Heart right ventricle (tissue), 16 donors: Measurements from ENCODE around the gene DPEP1. TPM values are rescaled to one million over a fixed set of nuclear protein-coding genes. Genes with fewer than 3 reads are reported as not detected.

Source experiments
- ATAC-seq, 8 donors: fragments of 200-7000 bp; cut with Tn5 transposase; one replicate each; pipeline ENCODE4 v1.9.1; 2020; ENCODE audit warnings: mild to moderate bottlenecking in 8 of 8, moderate library complexity in 8 of 8, moderate number of reproducible peaks in 1 of 8
- DNase-seq, 2 donors: peaks; one replicate each; pipeline ENCODE4 v3.0.0-alpha.2; 2020
- H3K27ac ChIP-seq, 10 donors: fragments of 200-600 bp; sonication (generic) in 2 of 10; one replicate each; pipeline versions ENCODE4 v1.5.0 to v1.8.0; 2020 to 2022; ENCODE audit warnings: mild to moderate bottlenecking in 3 of 10
- H3K27me3 ChIP-seq, 7 donors: fragments of 200-600 bp; one replicate each; pipeline ENCODE4 v1.8.0; 2021 to 2022; ENCODE audit warnings: mild to moderate bottlenecking in 2 of 7
- H3K36me3 ChIP-seq, 9 donors: fragments of 200-600 bp; sonication (generic) in 1 of 9; one replicate each; pipeline versions ENCODE4 v1.5.0 to v1.8.0; 2020 to 2022; ENCODE audit warnings: mild to moderate bottlenecking in 2 of 9
- H3K4me1 ChIP-seq, 9 donors: fragments of 200-600 bp; sonication (generic) in 1 of 9; one replicate each; pipeline versions ENCODE4 v1.5.0 to v1.8.0; 2020 to 2022; ENCODE audit warnings: mild to moderate bottlenecking in 4 of 9
- H3K4me3 ChIP-seq, 10 donors: fragments of 200-600 bp; sonication (generic) in 2 of 10; one replicate each; pipeline versions ENCODE4 v1.5.0 to v1.8.0; 2020 to 2022; ENCODE audit warnings: mild to moderate bottlenecking in 7 of 10, moderate library complexity in 2 of 10
- H3K9me3 ChIP-seq, 11 donors: fragments of 200-600 bp in 10 of 11; sonication (generic) in 2 of 11; one replicate each; pipeline versions ENCODE4 v1.5.0 to v1.8.0; 2013 to 2022; ENCODE audit warnings: mild to moderate bottlenecking in 2 of 11, control low read depth in 1 of 11, moderate library complexity in 1 of 11
- WGBS, 2 donors: extraction: QIAGEN DNeasy Blood & Tissue Kit; methylation state at CpG; one replicate each; pipeline ENCODE4 v1.1.7; 2013; ENCODE audit warnings: inconsistent platforms in 1 of 2; 5-methylcytosine and 5-hydroxymethylcytosine counted together
- intact Hi-C, 10 donors: fragments of 100-400 bp; cut with DNase I; formaldehyde crosslinking; loops; one replicate each; pipeline versions ENCODE4 v1.11.1 to v1.14.2; 2022
- polyA plus RNA-seq, 2 donors: library from polyadenylated mRNA; stranded (reverse); fragments of 200-250 nt; gene quantifications; one replicate each; pipeline ENCODE4 v1.2.3, GENCODE V29; 2013
- total RNA-seq, 10 donors: library from RNA; stranded (reverse); fragmentation: NEBNext Ultra II Directional in 3 of 10; extraction: Animal tissue kit (Norgen Biotek cat#: 25700) in 3 of 10; gene quantifications; one replicate each; pipeline versions ENCODE4 v1.2.1 to v1.2.4, GENCODE V29; 2021 to 2023
- TF ChIP-seq, protein P1 (sequence below), 9 donors: fragments of 200-600 bp; sonication (generic) in 2 of 9; IDR thresholded peaks; one replicate each; pipeline versions ENCODE4 v1.5.0 to v1.8.0; 2021 to 2022; ENCODE audit warnings: antibody characterized with exemption in 9 of 9, mild to moderate bottlenecking in 5 of 9, moderate library complexity in 1 of 9
- donor health status: Arrhythmogenic right ventricular cardiomyopathy.
- donor health status: ischemic (EF 13 %, LVEDD 7.1; RV severe dilation, severe dysfunction).
- donor health status: healthy with polysubstance abuse.
- donor health status: DM: no; HTN: yes; CAD: no.
- donor health status: DM: no; HTN: no; CAD: no.
- donor health status: ischemic (EF 25% LVEDD 6.9; RV normal size, moderate dysfunction).
- donor health status: ischemic (EF 25% LVEDD 5.7; RV mildly dilated, moderate dysfunction).
- donor health status: healthy.
- donor health status: DM: yes; HTN: yes; CAD: no.
- donor health status: Ischemic cardiomyopathy.
- donor health status: ischemic (EF 35%, LVEDD 5.7; RV mildly dilated, moderate dysfunction).
- donor health status: nonischemic (EF 11% LVEDD 7.7; RV severe dilation, severe dysfunction).
- donor health status: DM: yes; HTN: yes; CAD: no.
- donor health status: PGD.
- donor health status: ischemic (EF 29% LVEDD 5.4; RV normal size, mild dysfunction).
- donor health status: nonischemic (EF 23%, LVEDD 6.1; RV moderate dilation, normal function).

The DPEP1 gene
- total and polyA plus RNA-seq, 12 donors = 0.09 TPM; not detected in 11

DNA sequence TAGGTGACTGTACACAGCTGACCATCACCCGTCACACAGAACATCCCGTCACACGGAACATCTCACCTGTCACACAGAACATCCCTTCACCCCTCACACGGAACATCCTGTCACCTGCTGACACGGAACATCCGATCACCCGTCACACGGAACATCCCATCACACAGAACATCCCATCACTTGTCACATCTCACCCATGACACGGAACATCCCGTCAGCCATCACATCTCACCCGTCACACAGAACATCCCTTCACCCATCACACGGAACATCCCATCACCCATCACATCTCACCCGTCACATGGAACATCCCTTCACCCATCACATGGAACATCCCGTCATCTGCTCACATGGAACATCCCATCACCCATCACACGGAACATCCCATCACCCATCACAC, 34.1 kb upstream of the DPEP1 start:
- H3K4me3 ChIP-seq = no peak overlapping the region
- TF ChIP-seq, protein P1, sequence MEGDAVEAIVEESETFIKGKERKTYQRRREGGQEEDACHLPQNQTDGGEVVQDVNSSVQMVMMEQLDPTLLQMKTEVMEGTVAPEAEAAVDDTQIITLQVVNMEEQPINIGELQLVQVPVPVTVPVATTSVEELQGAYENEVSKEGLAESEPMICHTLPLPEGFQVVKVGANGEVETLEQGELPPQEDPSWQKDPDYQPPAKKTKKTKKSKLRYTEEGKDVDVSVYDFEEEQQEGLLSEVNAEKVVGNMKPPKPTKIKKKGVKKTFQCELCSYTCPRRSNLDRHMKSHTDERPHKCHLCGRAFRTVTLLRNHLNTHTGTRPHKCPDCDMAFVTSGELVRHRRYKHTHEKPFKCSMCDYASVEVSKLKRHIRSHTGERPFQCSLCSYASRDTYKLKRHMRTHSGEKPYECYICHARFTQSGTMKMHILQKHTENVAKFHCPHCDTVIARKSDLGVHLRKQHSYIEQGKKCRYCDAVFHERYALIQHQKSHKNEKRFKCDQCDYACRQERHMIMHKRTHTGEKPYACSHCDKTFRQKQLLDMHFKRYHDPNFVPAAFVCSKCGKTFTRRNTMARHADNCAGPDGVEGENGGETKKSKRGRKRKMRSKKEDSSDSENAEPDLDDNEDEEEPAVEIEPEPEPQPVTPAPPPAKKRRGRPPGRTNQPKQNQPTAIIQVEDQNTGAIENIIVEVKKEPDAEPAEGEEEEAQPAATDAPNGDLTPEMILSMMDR (IDR thresholded peaks at IDR 0.05) = no peak
- peaks cover 10 to 27% (median 19%) of the 10 kb centered on the region in 9 donors for H3K4me1 ChIP-seq
- peaks cover 27 to 34% (median 30%) of the 10 kb centered on the region in 7 donors for H3K27me3 ChIP-seq
- intact Hi-C loops = loop anchor here in 5 of 10 donors (5.0 to 10.0 kb wide), 3 partner anchors 55 to 65 kb away; no protein-coding TSS in a partner anchor
- ATAC-seq (no peak), DNase-seq (no peak)
- no peaks in the 10 kb centered on the region for H3K36me3 ChIP-seq
- no peak overlapping the region for H3K27ac ChIP-seq
- 90 to 93% methylated on average over 15 of the region's 15 CpGs for WGBS, 2 donors
- no peaks in the 10 kb centered on the region for H3K9me3 ChIP-seq

DNA sequence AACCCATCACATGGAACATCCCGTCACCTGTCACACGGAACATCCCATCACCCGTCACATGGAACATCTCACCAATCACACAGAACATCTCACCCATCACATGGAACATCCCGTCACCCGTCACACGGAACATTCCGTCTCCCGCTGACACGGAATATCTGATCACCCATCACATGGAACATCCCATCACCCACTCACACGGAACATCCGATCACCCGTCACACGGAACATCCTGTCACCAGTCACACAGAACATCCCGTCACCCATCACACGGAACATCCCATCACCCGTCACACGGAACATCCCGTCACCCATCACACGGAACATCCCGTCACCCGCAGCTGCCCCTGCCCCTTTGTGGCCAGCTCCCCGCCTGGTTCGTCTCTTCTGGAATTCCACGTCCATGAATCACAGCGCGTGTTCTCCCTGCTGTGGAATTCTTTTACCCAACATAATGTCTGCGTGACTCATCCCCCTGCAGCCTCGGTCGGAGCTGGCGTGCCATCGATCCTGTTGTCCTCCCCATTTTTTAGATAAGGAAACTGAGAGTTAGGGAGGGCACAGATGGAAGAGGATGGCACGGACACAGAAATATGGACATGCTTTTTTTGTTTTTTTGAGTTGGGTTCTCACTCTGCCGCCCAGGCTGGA, 32.3 kb upstream of the DPEP1 start:
- Histone ChIP-seq H3K36me3 (no peaks in the 10 kb centered on the region), H3K4me1 (peaks cover 0 to 13% (median 8%) of the 10 kb centered on the region in 9 donors), H3K27me3 (peaks cover 10 to 17% (median 14%) of the 10 kb centered on the region in 7 donors), H3K9me3 (no peaks in the 10 kb centered on the region), H3K27ac (no peak overlapping the region), H3K4me3 (no peak overlapping the region)
- DNase-seq (no peak), ATAC-seq (no peak)
- WGBS, 2 donors = 83 to 87% methylated on average over 33 of the region's 33 CpGs
- intact Hi-C loops = loop anchor here in 1 of 10 donors (5.0 kb wide), 1 partner anchor 51 kb away; no protein-coding TSS in a partner anchor
- TF ChIP-seq, protein P1 (IDR thresholded peaks at IDR 0.05) = no peak

DNA sequence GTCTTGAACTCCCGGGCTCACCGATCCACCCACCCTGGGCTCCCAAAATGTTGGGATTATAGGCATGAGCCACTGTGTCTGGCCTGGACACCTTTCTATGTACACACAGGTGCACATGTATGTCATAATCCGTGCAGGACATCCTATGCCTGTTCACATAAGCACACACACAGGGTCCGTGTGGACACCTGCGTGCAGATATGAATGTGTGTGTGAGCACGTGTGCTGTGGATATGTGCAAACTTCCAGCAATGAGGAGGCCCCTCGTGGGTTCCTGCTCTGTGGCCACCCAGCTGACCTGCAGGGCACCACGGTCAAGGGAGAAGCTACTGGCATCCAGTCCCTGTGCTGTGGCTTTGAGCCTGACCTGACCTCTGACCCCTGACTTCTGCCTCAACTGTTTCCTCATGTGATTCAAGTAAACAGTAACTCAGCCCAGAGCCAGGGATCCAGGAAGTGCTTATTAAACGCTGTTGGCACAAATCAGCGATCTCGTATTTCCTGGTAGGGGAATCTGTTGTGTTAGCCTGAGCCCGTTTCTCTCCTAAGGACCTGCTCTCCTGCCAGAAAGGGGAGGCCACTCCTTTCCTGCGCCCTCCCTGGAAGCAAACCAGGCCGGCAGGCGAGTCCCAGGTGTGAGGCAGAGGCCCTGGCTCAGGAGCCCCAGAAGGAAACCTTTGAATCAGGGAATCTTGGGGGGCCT, 31.4 kb upstream of the DPEP1 start:
- DNase-seq (no peak), ATAC-seq (peak in 2 of 8 donors; percentile 14 to 41)
- intact Hi-C loops = loop anchor here in 1 of 10 donors (5.0 kb wide), 1 partner anchor 50 kb away; no protein-coding TSS in a partner anchor

More for the DNA sequence above, 31.4 kb upstream of the DPEP1 start:
- Histone ChIP-seq H3K27ac (no peak overlapping the region), H3K36me3 (no peaks in the 10 kb centered on the region), H3K9me3 (no peaks in the 10 kb centered on the region), H3K4me3 (no peak overlapping the region), H3K27me3 (peaks cover 2 to 8% (median 6%) of the 10 kb centered on the region in 7 donors), H3K4me1 (peaks cover 0 to 13% (median 8%) of the 10 kb centered on the region in 9 donors)
- TF ChIP-seq, protein P1 (IDR thresholded peaks at IDR 0.05) = no peak
- 59 to 75% methylated on average over 15 of the region's 15 CpGs for WGBS, 2 donors
